H1 (cell line): Measurements from ENCODE around the gene IGSF9B. TPM values are rescaled to one million over a fixed set of nuclear protein-coding genes. Genes with fewer than 3 reads are reported as not detected.

Experiments
- CBX8 ChIP-seq: fragments of 300-800, 300-1000 bp; sonication (generic); IDR thresholded peaks from 2 replicates; pipeline ENCODE4 v1.7.1; 2016; ENCODE audit warnings: low read depth, low read length, borderline replicate concordance
- EZH2 ChIP-seq: fragments of 200-600 bp; sonication (generic); IDR thresholded peaks from 2 replicates; pipeline ENCODE4 v1.7.1; 2012; ENCODE audit warnings: low read depth, mild to moderate bottlenecking, moderate library complexity, low read length, inconsistent platforms; ENCODE audit not compliant: severe bottlenecking
- GTF2F1 ChIP-seq: IDR thresholded peaks from 2 replicates; pipeline ENCODE4 v1.6.1; 2012; ENCODE audit warnings: low read depth, low read length, improper control_type of control experiment, borderline replicate concordance
- RAD21 ChIP-seq, 2 experiments: IDR thresholded peaks in 1 of 2; conservative IDR thresholded peaks in 1 of 2; 2 replicates each; pipeline ENCODE4 v1.6.1; 2011; ENCODE audit warnings: low read depth in 2 of 2, low read length in 2 of 2, improper control_type of control experiment in 1 of 2, inconsistent platforms in 1 of 2, mild to moderate bottlenecking in 1 of 2, moderate library complexity in 1 of 2
- SIX5 ChIP-seq: IDR thresholded peaks from 2 replicates; pipeline ENCODE4 v1.6.1; 2011; ENCODE audit warnings: mild to moderate bottlenecking, low read depth, low read length
- YY1 ChIP-seq: IDR thresholded peaks from 2 replicates; pipeline ENCODE4 v1.6.1; 2011; ENCODE audit warnings: low read depth, mild to moderate bottlenecking, low read length
- polyA plus RNA-seq, 7 experiments: library from polyadenylated mRNA; depleted of rRNA in 3 of 7; stranded (reverse) in 5 of 7; unstranded in 2 of 7; fragments of >200 nt in 5 of 7; fragments of 200-250 nt in 2 of 7; gene quantifications; 1 replicate in 5 of 7; 2 replicates in 1 of 7; 4 replicates in 1 of 7; pipeline versions ENCODE4 v1.2.1 to v1.2.3, GENCODE V29; 2011 to 2013; ENCODE audit warnings: missing spikeins in 2 of 7, mixed read lengths in 2 of 7
- total RNA-seq: library from RNA; stranded (reverse); fragmentation: NEBNext Ultra II Directional; extraction: Animal tissue kit (Norgen Biotek cat#: 25700); gene quantifications from 2 replicates; pipeline ENCODE4 v1.2.1, GENCODE V29; 2021
- TF ChIP-seq, protein P1 (sequence below): IDR thresholded peaks from 2 replicates; pipeline ENCODE4 v1.6.1; 2011; ENCODE audit warnings: low read length, improper control_type of control experiment

Gene IGSF9B
- total and polyA plus RNA-seq, 2 of the 8 experiments (the other 6 are each of a cell fraction or from before 2014, with no cell fraction given): 16.5 to 49.2 TPM

DNA sequence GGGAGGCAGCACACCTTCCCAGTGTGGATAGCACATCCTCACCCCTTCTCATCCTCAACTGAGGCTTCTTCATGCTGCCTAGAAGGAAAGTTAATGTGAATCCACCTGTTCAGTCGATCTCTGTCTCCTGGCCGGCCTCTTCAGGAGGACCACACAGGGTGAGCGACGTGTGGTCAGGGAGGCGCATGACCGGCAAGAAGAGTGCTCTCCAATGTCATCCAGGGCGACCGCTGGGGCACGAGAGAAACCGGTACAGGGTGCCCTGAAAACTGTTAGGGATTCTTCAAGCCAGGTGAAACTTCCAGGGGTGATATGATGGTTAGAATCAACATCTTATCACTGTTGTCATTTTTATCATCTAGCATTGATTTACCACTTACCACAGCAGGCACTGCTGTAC, 43.0 kb downstream of the IGSF9B start (continued):
- no peak for TF ChIP-seq GTF2F1
- TF ChIP-seq EZH2: no peak
- no peak for TF ChIP-seq YY1
- TF ChIP-seq CBX8: no peak
- no peak for TF ChIP-seq RAD21 (IDR thresholded peaks at IDR 0.05 in 1 of 2, conservative IDR thresholded peaks at IDR 0.05 in 1 of 2; ENCODE audit: low read depth in 2 of 2, low read length in 2 of 2)
- TF ChIP-seq SIX5: no peak
- TF ChIP-seq, protein P1, sequence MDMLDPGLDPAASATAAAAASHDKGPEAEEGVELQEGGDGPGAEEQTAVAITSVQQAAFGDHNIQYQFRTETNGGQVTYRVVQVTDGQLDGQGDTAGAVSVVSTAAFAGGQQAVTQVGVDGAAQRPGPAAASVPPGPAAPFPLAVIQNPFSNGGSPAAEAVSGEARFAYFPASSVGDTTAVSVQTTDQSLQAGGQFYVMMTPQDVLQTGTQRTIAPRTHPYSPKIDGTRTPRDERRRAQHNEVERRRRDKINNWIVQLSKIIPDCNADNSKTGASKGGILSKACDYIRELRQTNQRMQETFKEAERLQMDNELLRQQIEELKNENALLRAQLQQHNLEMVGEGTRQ: no peak
